HCT116 (cell line): ENCODE data around the gene TRHDE.

Experiments used
- CTCF ChIP-seq, 3 experiments: fragments of 200-600 bp in 1 of 3; sonication (generic) in 1 of 3; IDR thresholded peaks in 2 of 3; conservative IDR thresholded peaks in 1 of 3; 2 replicates each; pipeline ENCODE4 v1.5.1; 2012 to 2017; ENCODE audit warnings: low read depth in 2 of 3, low read length in 2 of 3, antibody characterized with exemption in 1 of 3, borderline replicate concordance in 1 of 3, control low read depth in 1 of 3, mild to moderate bottlenecking in 1 of 3, mixed read lengths in 1 of 3, mixed run types in 1 of 3, moderate library complexity in 1 of 3; ENCODE audit not compliant: insufficient read depth in 1 of 3
- ELF1 ChIP-seq: IDR thresholded peaks from 2 replicates; pipeline ENCODE4 v1.6.1; 2012; ENCODE audit warnings: low read depth, borderline replicate concordance
- EZH2 ChIP-seq: fragments of 200-600 bp; sonication (generic); IDR thresholded peaks from 2 replicates; pipeline ENCODE4 v1.6.1; 2017; ENCODE audit warnings: antibody characterized with exemption, mixed run types
- MAX ChIP-seq: IDR thresholded peaks from 2 replicates; pipeline ENCODE4 v1.6.1; 2012
- POLR2A ChIP-seq: IDR thresholded peaks from 2 replicates; pipeline ENCODE4 v1.7.0; 2011; ENCODE audit warnings: borderline replicate concordance; ENCODE audit not compliant: insufficient read depth, insufficient read length; ENCODE audit errors: extremely low read depth
- POLR2AphosphoS5 ChIP-seq: IDR thresholded peaks from 2 replicates; pipeline ENCODE4 v1.6.1; 2011; ENCODE audit warnings: mild to moderate bottlenecking, low read depth, low read length, moderate library complexity
- RAD21 ChIP-seq: IDR thresholded peaks from 2 replicates; pipeline ENCODE4 v1.6.1; 2012; ENCODE audit warnings: low read depth, mild to moderate bottlenecking
- REST ChIP-seq: IDR thresholded peaks from 2 replicates; pipeline ENCODE4 v1.6.1; 2012; ENCODE audit warnings: low read depth
- SIN3A ChIP-seq: IDR thresholded peaks from 2 replicates; pipeline ENCODE4 v1.6.1; 2012; ENCODE audit warnings: low read depth
- TCF7L2 ChIP-seq: IDR thresholded peaks from 2 replicates; pipeline ENCODE4 v1.7.0; 2011; ENCODE audit warnings: borderline replicate concordance, inconsistent platforms; ENCODE audit not compliant: insufficient read depth, insufficient read length; ENCODE audit errors: extremely low read depth
- ZNF274 ChIP-seq: fragments of 200-500 bp; sonication (Bioruptor generic); IDR thresholded peaks from 2 replicates; pipeline ENCODE4 v1.6.1; 2014; ENCODE audit warnings: mild to moderate bottlenecking, low read depth, low read length, inconsistent platforms

- TF ChIP-seq ZNF274 (no peak), REST (no peak), POLR2AphosphoS5 (no peak), CTCF (IDR thresholded peaks at IDR 0.05 in 2 of 3, conservative IDR thresholded peaks at IDR 0.05 in 1 of 3; ENCODE audit: borderline replicate concordance in 1 of 3, insufficient read depth in 1 of 3, low read depth in 2 of 3, low read length in 2 of 3) (peak; percentile 51 to 82 (median 73); a peak in 5 of 6 replicates), RAD21 (peak; percentile 66), EZH2 (no peak), POLR2A (no peak), SIN3A (no peak), MAX (no peak), ELF1 (no peak), TCF7L2 (no peak)
These were observed 10.6 kb downstream of the TRHDE start for GRCh38 chr12:72282721-72283120.
